ENCODE results near the gene JAKMIP3.

GRCh38 chr10:132111121-132111731, 45.5 kb downstream of the JAKMIP3 start:
- TF ChIP-seq CTCF (IDR thresholded peaks at IDR 0.05; ENCODE audit: insufficient read depth, low read length, poor library complexity, severe bottlenecking) (no peak), EZH2phosphoT487 (conservative IDR thresholded peaks at IDR 0.05; ENCODE audit: low read length) (no peak)
